C4-2B (cell line): ENCODE results near the gene TMEM184A.

Experiments used
- H3K27ac ChIP-seq: fragments of 450-650 bp; 2 replicates; pipeline ENCODE4 v1.5.1; 2017
- ZFX ChIP-seq: fragments of 450-650 bp; IDR thresholded peaks from 2 replicates; pipeline ENCODE4 v1.6.1; 2017
- TF ChIP-seq, protein P1 (sequence below): fragments of 450-650 bp; conservative IDR thresholded peaks from 2 replicates; pipeline ENCODE4 v1.5.1; 2017; ENCODE audit warnings: mild to moderate bottlenecking

Gene TMEM184A

DNA sequence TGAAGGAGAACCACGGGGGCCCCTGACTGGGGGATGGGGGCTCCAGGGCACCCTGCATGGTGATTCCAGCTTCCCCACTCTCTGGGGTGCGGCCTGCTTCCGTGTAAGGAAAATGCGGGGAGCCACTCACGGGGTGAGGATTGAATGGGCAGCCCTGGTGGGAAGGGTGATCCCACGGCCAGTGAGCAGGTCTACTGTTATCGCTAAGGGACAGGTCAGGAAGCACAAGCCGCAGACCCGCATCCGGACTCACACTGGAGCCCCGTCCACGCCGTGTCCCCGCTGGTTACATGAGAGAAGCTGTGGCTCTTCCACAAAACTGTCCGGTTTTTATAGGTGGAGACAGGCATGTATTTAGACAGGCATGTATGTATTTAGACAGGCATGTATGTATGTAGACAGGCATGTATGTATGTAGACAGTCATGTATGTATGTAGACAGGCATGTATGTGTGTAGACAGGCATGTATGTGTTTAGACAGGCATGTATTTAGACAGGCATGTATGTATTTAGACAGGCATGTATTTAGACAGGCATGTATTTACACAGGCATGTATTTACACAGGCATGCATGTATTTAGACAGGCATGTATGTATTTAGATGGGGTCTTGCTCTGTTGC lies 8.1 kb upstream of the TMEM184A start:
- no peak overlapping the region for H3K27ac ChIP-seq
- TF ChIP-seq, protein P1, sequence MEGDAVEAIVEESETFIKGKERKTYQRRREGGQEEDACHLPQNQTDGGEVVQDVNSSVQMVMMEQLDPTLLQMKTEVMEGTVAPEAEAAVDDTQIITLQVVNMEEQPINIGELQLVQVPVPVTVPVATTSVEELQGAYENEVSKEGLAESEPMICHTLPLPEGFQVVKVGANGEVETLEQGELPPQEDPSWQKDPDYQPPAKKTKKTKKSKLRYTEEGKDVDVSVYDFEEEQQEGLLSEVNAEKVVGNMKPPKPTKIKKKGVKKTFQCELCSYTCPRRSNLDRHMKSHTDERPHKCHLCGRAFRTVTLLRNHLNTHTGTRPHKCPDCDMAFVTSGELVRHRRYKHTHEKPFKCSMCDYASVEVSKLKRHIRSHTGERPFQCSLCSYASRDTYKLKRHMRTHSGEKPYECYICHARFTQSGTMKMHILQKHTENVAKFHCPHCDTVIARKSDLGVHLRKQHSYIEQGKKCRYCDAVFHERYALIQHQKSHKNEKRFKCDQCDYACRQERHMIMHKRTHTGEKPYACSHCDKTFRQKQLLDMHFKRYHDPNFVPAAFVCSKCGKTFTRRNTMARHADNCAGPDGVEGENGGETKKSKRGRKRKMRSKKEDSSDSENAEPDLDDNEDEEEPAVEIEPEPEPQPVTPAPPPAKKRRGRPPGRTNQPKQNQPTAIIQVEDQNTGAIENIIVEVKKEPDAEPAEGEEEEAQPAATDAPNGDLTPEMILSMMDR, result no peak
- TF ChIP-seq ZFX, result no peak

DNA sequence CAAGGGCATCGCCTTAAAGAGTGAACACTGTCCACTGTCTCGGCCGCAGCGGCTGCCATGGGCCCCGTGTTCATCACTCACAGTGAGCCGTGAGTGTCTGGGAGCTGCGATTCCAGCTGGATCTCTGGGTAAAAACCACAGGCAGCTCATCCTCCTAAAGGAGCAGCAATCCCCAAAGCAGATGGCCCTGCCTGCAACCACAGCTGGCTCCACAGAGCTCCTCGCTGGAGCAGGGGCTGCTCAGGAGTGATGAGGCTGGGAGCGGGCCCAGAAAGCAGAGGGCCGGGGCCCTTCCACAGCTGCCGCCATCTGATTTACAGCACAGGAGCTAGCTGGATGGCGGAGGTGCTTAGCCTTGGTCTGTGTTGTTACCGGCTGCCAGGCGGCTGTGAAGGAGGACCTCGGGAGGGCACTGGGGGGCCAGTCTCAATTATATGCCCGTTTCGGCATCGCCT lies 6.6 kb upstream of the TMEM184A start:
- H3K27ac ChIP-seq, result no peak overlapping the region
- no peak for TF ChIP-seq ZFX
- TF ChIP-seq, protein P1, result no peak

DNA sequence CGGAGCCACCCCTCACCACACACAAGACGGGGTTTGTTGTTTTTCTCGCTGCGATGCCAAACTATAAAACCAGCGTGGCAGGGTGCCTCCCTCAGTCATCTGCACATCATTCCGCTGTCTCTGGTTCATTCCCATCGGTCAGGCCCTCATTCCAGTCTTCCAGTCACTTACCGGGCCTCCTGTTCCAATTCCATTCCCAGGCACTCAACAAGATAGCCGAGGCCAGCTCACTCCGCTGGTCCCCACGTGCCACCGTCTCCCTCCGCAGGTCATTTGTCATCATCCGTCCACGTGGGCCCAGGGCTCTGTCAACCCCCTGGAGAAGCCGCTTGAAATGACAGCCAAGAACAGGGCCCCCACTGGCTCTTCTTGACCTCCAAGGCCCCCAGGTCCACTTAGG lies 6.1 kb upstream of the TMEM184A start:
- H3K27ac ChIP-seq, result no peak overlapping the region
- TF ChIP-seq ZFX, result no peak
- TF ChIP-seq, protein P1, result no peak

DNA sequence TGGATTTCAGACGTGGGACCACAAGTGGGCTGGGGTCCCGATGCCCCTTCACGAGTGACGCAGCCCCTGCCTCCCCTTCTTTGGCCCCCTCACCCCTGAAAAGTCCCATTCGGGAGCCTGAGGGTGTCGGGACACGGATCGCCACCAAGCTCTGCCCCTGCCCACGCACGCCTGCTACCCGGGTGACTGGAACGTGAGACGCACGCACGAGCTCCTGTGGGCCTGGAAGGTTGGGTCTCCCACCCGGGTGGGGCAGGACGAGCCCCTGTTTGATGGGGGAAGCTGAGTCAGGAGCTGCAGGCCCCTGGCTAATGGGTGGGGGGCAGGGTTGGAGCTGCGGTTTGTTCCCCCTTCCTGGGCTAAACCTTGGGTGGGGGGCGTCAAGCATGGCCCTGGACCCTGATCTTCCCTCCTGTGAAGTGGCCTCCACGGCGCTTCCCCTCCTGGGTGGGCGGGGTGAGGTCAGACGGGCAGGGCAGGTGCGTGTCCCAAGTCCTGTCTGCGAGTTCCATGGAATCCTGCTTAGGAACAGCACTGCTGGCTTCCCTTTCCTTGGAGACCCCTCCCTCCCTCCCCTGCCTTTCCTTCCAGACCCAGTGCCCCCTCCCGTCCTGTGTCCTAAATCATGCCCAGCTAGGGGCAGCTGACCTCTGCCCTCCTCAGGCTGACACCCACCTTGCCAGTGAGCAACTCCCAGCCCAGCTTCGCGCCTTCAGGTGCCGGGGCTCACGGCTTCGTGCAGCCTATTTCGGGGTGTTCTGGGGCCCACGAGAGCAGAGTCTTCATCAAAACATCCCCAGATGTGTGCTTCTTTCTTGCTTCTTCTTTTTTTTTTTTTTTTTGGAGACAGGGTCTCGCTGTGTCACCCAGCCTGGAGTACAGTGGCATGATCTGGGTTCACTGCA lies 5.3 kb upstream of the TMEM184A start:
- H3K27ac ChIP-seq, result no peak overlapping the region
- TF ChIP-seq, protein P1, result no peak
- TF ChIP-seq ZFX, result no peak

DNA sequence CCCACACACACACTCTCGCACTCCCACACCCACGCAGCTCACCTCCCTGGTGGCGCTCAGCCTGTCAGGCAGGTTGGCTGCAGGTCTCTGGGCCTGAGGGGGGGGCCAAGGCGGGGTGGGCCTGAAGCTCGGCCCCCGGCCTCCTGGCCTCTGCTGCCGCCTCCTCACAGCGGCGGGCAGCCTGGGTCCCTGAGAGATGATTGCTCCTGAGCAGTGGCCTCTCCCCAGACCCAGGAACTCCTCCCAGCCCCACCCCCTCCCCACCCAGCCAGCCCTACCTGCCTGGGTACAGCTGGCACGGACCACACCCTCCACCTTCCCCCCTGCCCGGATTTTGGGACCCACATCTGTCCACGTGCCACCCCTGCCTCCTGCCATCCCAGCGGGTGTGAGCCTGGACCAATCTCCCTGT lies 4.6 kb upstream of the TMEM184A start:
- H3K27ac ChIP-seq, result peak overlapping the region; percentile 95
- TF ChIP-seq, protein P1, result no peak
- TF ChIP-seq ZFX, result no peak

DNA sequence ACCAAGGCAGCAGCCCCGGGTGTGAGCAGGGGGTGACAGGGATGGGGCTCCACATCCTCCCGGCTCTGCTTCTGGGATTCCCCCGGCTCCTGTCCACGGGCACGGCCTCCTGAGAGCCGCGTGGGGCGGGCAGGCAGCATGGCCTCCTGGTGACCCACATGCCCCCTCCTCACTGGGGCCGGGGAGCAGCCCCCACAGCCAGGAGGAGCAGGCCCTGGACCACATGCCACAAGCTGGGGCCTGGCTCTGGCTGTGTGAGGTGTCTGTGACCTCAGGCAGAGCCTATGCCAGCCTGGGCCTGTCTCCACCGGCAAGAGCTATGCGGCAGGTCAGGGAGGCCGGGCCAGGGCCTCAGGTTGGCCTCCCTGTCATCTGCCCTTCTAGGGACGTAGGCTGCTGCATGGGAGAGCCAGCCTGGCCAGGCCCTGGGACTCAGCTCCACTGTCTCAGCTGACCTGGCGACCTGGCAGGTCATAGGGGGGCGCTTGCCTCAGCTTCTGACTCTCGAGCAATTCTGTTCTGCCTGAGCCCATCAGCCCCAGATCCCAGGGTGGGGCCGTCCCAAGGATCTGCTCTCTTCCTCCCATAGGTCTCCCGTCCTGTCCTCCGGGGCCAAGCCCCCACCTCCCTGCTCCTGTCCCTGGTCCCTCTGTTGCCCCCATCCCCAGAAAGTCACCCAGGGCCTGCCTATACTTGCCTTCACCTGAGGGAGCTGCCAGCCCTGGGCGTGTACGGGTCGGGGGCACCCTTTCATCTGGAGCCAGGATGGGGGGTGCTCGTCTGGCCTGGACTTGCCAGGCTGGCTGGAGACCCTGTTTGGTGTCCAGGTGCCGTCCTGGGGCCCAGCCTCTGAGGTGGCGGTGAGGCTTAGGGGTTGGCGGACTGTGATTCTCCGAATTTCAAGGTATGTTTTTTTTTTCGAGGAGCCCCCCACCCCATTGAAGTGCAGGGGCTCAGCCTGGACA lies 3.9 kb upstream of the TMEM184A start:
- peak overlapping the region; percentile 95 for H3K27ac ChIP-seq

More for the DNA sequence above, 3.9 kb upstream of the TMEM184A start:
- TF ChIP-seq, protein P1, result no peak
- no peak for TF ChIP-seq ZFX
